SIG-M5 (cell line): ENCODE results near the gene VDR.

ENCODE experiments used
- DNase-seq: peaks from one replicate; lab custom pipeline; 2025; lab: John Stamatoyannopoulos, UW

Gene VDR

GRCh38 chr12:47904713-47905709, at the start of gene VDR:
Gene VDR (minus strand): TSS chr12:47904994. CDS start chr12:47879113, 25,881 bp downstream.
- DNase-seq, result no peak

GRCh38 chr12:47954058-47954457, 49.3 kb upstream of the VDR start:
- DNase-seq, result no peak

- DNase-seq, result no peak
Measured at GRCh38 chr12:47950856-47951468, 46.2 kb upstream of the VDR start.

DNA sequence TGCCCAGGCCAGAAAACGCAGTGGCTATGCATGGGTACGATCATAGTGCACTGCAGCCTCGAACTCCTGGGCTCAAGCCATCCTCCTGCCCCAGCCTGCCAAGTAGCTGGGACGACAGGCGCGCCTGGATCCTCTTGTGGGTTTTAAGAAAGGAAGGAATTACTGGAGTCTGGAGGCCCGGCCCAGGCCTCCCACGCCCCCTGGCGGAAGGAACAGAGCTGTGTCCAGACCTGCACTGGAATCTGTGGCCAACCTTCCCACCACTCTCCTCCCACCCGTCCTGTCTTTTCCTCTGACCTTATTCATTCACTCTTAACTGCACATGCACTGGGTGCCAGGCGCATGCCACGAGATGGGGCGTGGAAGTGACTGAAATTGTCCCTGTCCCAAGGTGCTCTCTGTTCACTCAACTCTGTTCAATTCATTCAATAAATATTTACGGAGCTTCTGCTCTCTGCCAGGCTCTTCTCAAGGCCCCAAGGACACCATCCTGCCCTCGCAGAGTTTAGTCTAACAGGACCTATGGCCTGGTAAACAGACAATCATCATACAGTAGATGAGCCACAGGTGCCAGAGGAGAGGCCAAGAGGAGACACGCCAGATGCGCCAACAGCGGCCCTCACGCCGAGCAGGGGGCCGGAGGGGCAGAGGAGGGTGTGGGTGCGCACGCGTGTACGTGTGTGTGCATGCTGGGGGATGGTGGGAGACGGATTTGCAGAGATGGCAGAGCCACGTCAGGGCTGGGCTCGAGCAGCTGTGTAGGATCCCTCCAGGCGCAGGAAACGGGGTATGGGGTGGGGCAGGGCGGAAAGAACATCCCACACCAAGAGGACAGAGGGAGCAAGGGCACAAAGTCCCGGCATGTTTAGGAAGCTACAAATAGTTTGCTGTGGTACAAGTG, 44.9 kb upstream of the VDR start:
- no peak for DNase-seq

- DNase-seq, result no peak
Measured at GRCh38 chr12:47947341-47947740, 42.5 kb upstream of the VDR start.

DNA sequence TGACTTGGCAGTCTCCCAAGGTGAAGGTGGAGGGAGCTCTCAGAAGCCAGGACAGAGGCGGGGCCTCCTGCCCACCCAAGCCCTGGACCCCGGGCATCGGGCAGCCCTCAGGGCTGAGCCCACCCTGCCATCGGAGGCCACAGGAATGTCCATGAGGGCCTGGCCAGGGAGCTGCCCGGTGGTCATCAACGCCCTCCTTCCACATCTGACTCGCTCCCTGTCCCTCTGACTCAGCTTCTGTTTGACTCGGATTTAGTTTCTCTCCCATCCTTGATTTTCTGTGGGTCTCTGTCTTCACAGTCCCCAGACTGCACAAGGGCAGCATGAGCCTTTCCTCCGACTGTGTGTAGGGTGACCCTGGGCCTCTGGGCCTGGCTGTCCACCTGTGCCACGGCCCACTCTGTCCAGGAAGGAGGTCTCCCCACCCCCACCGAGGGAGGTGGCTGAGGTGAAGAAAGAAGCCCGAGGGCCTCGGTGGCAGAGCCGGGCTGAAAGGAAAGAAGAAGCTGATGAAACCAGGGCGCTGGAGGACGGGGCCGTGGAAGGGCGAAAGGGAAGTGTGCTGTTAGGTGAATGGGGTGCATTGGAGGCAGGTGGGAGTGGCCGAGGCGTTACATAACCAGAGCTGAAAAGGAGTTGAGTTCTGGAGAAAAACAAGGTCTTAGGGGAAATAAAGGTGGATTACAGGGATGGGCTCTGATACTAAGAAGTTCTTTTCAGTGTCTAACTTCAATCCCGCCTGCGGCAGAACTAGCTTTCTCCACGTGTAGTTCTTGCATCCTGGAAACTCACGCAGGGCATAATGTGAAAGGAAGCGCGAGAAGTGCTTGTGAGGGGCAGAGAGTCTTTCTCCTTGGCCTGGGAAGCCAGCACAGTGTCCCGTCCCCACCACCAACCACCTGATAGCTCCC, 41.9 kb upstream of the VDR start:
- peak; percentile 30 for DNase-seq

DNA sequence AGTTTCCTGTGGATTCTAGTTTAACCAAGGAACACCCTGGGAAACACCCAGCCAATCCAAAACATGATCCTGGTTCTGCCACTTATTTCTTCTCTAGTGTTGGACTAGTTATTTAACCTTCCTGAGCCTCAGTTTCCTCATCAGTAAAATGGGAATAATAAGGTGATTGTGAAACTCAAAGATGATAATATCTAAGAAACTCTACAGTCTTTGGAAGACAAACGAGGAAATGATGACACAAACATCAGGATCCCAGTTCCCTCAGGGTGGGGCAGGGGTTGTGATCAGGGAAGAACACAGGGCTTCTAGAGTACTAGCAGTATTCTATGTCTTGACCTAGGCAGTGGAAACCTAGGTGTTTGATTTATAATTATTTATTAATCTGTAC, 40.5 kb upstream of the VDR start:
- DNase-seq, result no peak

- no peak for DNase-seq
Measured at GRCh38 chr12:47944685-47945340, 40.0 kb upstream of the VDR start.

GRCh38 chr12:47943623-47944340, 39.0 kb upstream of the VDR start:
- DNase-seq, result no peak

- DNase-seq, result no peak
Measured at GRCh38 chr12:47942614-47943225, 37.9 kb upstream of the VDR start.

GRCh38 chr12:47941871-47942613, 37.2 kb upstream of the VDR start:
- DNase-seq, result no peak

DNA sequence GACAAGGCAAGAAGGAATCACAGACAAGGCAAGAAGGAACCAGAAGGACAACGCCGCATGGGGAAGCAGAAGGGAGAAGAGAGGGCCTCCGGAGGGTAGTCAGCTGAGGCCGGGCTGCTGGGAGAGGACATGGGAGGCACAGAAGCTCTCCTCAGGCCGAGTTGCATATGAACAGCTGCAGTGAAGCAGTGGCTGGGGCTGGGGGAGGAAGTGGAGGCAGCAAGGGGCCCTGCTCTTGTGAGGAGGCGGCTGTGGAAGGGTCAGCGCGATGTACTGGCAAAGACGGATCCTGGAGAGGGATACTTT, 36.6 kb upstream of the VDR start:
- DNase-seq, result no peak

DNA sequence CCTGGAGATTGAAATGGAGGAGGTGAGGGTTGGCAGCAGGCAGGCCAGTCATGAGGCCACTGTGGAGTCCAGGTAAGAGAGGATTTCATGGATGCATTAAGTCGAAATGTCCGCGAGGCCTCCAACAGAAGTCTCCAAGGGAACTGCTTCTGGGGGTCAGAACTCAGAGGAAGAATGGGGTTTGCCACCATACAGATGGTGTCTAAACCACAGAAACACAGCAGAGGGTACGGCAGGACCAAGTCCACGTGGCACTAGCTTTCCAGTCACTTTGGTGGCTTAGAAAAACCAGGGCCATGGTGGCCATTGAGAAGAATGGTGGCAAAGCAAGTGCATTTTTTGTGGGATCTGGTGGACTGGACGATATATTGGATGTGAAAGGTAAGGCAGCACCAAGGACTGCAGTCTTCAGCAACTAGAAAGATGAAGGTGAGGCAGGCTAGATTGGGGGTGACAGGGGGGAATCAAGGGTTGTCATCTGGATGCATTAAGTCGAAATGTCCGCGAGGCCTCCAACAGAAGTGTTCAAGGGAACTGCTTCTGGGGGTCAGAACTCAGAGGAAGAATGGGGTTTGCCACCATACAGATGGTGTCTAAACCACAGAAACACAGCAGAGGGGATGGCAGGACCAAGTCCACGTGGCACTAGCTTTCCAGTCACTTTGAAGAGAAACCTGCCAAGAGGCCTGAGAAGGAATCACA, 36.1 kb upstream of the VDR start:
- DNase-seq, result no peak

- DNase-seq, result no peak
Measured at GRCh38 chr12:47939009-47939601, 34.3 kb upstream of the VDR start.

DNA sequence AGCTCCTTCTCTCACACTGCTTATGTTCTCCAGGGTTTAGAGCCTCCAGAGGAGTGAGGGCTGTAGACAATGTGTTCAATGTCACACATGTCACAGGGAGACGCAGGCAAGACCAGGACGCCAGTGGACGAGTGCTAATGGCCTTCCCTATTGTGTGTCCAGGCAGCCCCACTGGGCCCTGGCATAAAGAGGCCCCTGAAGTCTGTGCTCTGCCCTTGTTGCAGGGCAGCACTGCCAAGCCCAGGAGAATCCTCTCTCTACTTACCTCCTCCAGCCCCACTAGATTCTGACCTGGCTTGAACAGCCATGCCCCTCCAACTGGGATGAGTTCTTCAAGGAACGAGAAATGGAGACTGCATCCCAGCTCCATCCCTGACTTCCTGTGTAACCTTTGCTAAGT, 33.8 kb upstream of the VDR start:
- no peak for DNase-seq

DNA sequence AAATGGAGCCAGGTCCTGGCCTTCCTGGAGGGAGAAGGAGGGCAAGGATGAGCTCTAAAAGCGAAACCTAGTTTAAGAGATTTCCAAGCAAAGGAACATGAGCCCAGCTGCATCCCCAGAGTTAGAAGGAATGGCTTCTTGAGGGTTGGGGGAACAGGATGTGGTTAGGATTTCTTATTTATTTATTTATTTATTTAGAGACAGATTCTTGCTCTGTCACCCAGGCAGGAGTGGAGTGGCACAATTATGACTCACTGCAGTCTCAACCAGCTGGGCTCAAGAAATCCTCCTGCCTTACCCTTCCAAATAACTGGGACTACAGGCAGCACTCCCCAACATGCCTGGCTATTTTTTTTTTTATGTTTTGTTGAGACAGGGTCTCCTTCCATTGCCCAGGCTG, 33.3 kb upstream of the VDR start:
- DNase-seq, result no peak

DNA sequence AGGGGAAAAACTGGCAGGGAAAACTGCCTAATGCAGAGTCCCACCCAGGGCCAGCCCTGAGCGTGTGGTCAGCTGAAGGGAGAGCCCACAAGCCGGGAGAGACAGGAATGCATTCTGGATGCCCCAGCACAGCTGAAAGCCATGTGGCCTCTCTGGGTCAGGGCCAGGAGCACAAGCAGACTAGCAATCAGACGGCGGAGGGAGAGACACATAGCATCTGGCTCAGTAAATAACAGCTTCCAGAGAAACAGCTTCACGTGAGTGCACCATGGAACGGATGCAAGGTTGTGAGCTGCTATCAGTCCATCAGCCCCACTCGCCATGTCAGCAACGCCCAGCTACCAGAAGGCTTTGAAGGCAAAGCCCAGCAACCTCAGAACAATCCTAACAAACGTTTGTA, 30.4 kb upstream of the VDR start:
- no peak for DNase-seq

GRCh38 chr12:47931187-47931586, 26.4 kb upstream of the VDR start:
- no peak for DNase-seq
